UCSD-AML1 (cell line): ENCODE data around the gene ACTG2.
"Not testable (repeated sequence)": the region's sequence is repeated elsewhere in the genome, so short reads cannot be mapped to it uniquely, and the experiment has no call there.

ENCODE experiments used
- DNase-seq: peaks from one replicate; lab custom pipeline; 2025; ENCODE audit not compliant: unreplicated experiment; lab: John Stamatoyannopoulos, UW

Gene ACTG2

GRCh38 chr2:73931531-73932500 lies 39.0 kb downstream of the ACTG2 start:
- DNase-seq: no peak

- no peak for DNase-seq
These were observed 40.4 kb downstream of the ACTG2 start for GRCh38 chr2:73933194-73933593.

GRCh38 chr2:73935641-73936040 lies 42.8 kb downstream of the ACTG2 start:
- no peak for DNase-seq

GRCh38 chr2:73937103-73937885 lies 44.5 kb downstream of the ACTG2 start:
- DNase-seq: no peak

GRCh38 chr2:73937899-73938298 lies 45.1 kb downstream of the ACTG2 start:
- DNase-seq: no peak

- DNase-seq: no peak
These were observed 46.0 kb downstream of the ACTG2 start for GRCh38 chr2:73938718-73939352.

- DNase-seq: no peak
These were observed 46.6 kb downstream of the ACTG2 start for GRCh38 chr2:73939419-73939818.

- not testable (repeated sequence) for DNase-seq
These were observed 47.3 kb downstream of the ACTG2 start for GRCh38 chr2:73940066-73940465.

GRCh38 chr2:73942664-73943063 lies 49.9 kb downstream of the ACTG2 start:
- DNase-seq: no peak

GRCh38 chr2:73944714-73945113 lies 51.9 kb downstream of the ACTG2 start:
- no peak for DNase-seq

- DNase-seq: no peak
These were observed 53.4 kb downstream of the ACTG2 start for GRCh38 chr2:73946215-73946614.

- no peak for DNase-seq
These were observed 53.9 kb downstream of the ACTG2 start for GRCh38 chr2:73946666-73947065.

GRCh38 chr2:73947412-73948018 lies 54.7 kb downstream of the ACTG2 start:
- DNase-seq: no peak

GRCh38 chr2:73949802-73950201 lies 57.0 kb downstream of the ACTG2 start:
- DNase-seq: no peak

GRCh38 chr2:73952499-73953446 lies 60.0 kb downstream of the ACTG2 start:
- no peak for DNase-seq

GRCh38 chr2:73956218-73956865 lies 63.5 kb downstream of the ACTG2 start:
- DNase-seq: no peak

GRCh38 chr2:73961274-73961673 lies 68.5 kb downstream of the ACTG2 start:
- no peak for DNase-seq

- no peak for DNase-seq
These were observed 69.2 kb downstream of the ACTG2 start for GRCh38 chr2:73961823-73962615.

GRCh38 chr2:73962798-73963197 lies 70.0 kb downstream of the ACTG2 start:
- no peak for DNase-seq
